DMS153 treated with DMSO at 0.1 percent for 48 hours (cell line): ENCODE results near the gene RPL36.
A peak's percentile ranks its signal among the peaks of the same experiment; 100 is the strongest.
"Not testable (repeated sequence)": the region's sequence is repeated elsewhere in the genome, so short reads cannot be mapped to it uniquely, and the experiment has no call there.

Experiments used
- DNase-seq: peaks from one replicate; lab custom pipeline; 2025; ENCODE audit not compliant: unreplicated experiment; lab: John Stamatoyannopoulos, UW

The RPL36 gene

DNA sequence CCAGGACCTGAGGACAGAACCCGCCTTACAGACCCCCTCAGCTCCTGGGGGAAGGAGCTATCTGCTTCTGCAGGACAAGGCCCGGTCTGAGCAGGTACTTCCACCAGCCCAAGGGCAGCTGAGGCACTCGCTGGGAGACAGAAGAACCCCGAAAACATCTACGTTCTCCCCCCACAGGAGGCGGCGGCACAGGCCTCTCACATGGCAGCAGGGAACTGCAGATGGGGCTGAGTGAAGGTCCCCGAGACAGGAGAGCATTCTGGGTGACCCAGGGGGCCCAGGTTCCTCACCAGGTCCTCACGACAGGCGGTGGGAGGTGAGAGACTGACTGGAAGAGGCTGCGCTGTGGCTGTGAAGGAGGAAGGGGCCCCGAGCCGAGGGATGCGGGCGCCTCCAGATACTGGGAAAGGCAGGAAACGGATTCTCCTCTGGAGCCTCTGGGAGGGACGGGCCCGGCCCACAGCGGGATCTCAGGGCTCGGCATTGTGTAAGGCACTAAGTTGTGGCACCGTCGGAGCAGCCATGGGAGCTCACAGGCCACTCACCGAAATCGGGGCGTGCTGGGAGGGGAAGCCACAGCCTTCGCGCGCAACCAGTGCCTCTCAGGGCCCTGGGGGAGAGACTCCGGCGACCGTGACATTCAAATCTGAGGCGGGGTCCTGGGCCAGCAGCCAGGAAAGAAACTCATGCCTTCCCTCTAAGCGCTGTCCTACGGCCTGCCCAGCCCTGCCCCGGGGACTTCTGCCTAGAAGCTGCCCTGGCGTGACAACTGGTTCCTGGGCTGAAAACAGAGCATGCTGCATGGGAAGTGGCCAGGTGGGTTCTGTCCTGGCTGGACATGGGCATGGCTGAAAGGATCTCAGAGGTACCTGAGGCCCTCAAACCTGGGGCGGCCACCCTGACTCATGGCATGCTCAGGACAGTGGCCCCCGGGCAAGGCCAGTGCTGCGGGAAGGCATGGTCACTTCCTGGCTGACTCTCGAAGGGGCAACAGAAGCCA, 14.0 kb downstream of the RPL36 start:
- DNase-seq, result no peak

DNA sequence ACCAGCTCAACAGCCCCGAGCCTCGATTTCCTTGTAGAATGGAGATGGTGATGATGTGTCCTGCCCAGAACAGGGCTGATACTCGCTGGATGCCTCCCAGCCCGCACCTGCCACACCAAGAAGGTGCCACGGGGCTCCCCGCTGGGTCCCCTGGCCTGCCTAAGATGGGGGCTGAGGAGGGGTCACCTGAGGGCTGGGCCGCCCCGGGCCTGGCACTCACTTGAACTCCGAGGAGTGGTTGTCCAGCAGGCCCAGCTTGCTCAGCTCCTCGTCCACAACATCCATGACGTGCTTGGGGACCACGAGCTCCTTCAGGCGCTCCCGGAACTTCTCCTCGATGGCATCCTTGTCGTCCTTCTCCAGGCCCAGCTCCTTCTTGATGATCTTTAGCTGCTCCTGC, 15.5 kb downstream of the RPL36 start:
- no peak for DNase-seq

DNA sequence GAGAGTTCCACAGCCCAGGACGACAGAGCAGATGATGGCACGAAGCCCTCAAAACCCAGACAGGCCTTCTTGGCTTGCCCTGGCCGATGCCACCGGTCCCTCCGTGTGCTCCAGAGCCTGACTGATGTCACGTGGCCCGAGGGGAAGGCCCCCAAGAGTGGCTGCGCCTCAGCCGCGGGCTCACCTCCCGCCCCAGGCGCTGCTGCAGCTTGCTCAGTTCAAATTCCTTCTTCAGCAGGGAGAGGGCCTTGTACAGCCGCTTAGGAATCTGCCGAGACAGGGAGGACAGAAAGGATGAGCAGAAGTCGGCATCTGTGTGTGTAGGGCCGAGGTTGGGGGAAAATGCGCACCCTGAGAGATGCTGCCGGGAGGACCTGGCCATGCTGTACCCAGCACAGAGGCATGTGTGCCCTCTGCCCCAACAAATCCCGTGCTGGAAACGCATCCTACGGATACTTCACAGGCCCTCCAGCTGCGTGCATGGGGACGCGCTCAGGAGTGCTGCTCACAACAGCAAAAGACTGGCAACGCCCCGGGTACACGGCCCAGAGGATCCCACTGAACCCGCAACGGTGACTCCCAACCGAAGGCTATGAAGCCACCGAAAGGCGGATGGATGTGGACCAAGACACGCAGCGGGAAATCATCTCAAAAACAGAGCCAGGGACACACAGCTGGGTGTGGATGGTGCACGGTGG, 16.9 kb downstream of the RPL36 start:
- no peak for DNase-seq

DNA sequence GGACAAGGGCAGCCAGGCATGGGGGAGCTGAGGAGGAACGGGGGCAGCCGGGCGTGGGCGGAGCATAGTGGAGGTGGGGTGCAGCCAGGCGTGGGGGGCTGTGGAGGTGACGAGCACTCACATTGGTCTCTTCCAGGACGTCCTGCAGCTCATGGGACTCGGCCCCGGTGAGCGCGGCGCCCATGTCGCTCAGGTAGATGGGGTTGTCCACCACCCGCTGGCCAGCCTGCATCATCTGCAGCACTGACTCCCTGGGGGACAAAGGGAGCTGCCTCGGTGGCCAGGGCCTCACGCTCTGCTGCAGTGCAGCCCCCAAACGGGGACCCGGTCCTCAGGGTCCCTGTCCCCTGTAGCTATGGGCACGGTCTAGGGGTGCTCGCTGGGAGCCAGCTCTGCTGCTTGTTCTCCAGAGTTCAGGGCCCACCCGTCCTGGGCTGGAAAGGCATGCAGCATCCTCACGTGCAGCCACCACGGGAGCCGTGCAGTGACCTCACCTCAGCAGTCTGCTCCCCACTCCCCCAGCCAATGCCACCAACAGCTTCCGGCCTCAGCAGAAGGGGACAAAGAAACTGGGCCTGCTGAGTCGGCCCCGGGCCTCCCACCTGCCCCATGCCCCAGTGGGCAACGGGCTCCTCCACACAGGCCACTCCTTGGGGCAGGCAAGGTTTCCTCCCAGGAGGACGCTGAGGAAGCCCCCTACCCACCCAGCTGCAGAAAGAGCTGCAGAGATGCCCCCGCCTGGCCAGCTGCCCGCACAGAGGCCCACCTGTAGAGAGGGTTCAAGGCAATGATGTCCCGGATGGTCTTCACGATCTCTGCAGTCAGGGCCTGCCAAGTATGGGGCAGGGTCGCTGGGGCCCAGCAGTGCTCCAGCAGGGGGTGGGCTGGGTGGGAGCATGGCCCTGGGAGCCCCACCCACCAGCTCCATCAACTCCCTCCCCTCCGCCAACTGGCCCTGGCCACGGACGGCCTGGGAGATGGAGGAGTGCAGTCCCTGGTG, 17.8 kb downstream of the RPL36 start:
- DNase-seq, result no peak

DNA sequence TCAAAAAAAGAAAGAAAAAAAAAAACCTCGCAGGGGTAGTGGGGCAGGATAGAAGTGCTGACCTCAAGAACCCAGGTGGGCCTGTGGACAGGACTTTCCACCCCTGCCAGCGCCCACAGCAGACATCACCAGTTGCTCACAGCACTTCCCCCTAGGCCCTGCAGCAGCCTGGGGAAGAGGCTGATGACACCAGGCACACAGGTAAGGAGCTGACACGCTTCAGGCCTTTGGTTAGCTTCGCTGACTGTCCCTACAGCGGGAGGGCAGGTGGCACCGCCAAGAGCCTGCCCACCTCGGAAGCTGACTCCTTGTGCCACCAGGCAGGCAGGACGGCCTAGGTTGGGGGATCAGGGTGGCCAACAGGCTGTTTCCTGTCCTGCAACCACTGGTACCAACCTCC, 20.9 kb downstream of the RPL36 start:
- DNase-seq, result no peak

DNA sequence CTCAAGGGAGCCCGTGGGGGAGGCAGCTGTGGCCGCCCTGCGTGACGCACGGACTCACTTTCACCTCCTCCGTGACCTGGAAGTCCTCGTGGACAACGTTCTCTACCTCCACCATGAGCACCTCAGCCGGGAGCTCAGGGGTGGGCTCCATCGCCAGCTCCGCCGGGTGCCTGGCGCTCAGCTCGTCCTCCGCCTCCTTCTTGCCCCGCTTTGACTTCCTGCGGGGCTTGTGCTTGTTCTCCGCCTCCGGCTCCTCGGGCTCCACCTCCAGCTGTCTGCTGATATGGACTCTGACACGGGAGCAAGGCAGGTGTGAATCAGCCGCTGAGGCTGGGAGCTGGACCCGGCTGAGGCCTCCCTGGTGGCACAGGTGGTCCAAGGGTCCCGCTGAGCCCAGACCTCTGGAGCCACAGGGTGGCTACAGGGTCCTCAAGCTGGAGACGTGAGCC, 21.6 kb downstream of the RPL36 start:
- DNase-seq, result no peak

DNA sequence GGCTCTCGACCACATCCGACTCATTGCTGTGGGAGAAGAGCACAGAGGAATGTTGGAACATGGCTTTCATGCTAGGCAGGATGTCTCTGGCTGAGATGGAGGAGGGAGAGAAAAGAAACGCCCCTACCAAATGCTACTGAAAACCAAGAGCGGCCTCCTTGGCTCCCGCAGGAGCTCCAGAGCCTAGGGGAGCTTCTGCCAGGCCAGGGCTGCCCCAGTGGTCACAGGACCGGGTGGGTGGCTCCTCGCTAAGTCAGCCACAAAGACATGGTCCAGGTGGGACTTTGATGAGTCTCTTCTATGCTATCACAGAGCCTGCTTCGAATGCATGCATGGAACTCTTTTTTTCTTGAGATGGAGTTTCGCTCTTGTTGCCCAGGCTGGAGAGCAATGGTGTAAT, 23.1 kb downstream of the RPL36 start:
- DNase-seq, result no peak

DNA sequence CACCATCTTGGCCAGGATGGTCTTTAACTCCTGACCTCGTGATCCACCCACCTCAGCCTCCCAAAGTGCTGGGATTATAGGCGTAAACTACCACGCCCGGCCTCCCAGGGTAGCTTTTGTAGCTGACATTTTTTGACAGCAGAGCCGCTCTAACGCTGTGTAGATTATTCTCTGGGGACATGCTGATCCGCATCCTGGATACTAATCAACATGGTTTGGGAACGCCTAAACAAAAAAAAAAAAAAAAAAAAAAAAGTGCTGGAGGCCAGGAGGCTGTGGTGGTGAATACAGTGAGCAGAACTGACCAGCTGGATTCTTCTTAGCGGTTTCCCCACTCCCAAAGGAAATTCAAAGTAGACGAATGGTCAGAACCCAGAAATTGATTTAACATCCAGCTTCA, 24.7 kb downstream of the RPL36 start:
- DNase-seq, result no peak

DNA sequence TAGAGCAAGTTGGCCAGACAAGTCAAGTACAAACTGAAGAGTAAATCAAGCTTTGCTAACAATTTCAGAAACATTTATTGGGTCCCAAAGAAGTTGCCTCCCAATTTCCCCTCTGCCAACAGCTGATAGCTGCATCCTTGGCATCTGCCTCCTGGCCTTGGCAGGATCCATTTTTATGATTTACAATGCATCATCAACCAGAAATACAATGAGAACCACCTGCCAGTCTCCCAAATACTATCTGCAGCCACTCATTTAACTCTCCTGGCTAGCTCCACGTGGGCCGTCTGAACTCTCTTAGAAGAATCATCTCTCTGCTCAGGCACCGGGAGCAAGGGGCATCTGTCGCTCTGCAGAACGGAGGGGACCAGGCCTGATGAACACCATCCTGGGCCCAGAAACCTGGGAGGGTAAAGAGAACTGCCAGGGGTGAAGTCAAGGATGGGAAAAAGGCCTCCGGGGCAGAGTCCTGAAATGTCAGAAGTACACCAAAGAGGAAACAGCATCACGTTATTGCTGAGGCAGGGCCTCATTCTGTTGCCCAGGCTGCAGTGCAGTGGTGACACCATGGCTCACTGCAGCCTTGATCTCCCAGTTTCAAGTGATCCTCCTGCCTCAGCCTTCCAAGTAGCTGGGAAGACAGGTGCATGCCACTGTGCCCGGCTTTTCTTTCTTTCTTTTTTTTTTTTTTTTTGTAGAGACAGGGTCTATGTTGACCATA, 27.3 kb downstream of the RPL36 start:
- no peak for DNase-seq

DNA sequence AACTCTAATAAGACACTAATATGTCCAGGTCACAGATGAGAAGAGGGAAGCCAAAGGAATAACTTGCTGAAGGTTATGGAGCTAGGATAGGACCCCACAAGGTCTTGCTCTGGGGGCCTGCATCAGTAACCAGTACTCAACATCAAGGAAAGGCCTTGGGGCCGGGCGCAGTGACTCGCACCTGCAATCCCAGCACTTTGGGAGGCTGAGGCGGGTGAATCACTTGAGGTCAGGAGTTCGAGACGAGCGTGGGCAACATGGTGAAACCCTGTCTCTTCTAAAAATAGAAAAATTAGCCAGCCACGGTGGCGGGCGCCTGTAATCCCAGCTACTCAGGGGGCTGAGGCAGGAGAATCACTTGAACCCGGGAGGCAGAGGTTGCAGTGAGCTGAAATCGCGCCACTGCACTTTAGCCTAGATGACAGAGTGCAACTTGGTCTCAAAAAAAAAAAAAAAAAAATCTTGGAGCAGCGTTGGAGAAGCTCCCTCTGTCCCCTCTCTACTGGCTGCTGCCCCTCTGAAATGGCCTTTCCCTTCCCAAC, 28.0 kb downstream of the RPL36 start:
- DNase-seq, result no peak

DNA sequence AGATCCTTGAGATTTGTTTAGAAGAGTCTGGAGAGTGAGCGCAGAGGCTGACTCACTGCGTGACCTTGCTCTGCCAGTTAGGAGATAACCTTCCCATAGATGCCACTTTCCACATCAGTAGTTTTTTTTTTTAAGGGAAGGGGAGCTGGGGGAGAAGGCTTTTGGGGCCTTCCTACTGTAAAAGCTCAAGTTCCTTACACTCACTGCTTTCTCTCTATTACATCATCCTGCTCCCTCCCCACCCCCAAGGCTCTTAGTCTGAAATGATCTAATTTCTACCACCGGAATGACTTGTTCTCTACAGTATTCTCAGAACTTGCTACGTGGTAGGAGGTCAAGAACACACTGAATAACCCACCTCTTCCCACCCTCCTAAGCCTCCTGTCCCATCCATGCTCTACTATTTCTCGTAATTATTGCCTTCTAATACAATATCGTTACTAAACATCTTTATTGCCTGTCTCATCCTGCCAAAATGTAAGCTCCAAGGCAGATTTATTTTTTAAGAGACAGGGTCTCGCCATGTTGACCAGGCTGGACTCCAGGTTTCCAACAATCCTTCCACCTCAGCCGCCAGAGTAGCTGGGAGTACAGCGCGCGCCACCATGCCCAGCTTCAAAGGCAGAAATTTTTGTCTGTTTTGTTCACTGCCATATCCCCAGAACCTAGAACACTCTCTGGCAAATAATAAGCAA, 28.6 kb downstream of the RPL36 start:
- DNase-seq, result no peak

DNA sequence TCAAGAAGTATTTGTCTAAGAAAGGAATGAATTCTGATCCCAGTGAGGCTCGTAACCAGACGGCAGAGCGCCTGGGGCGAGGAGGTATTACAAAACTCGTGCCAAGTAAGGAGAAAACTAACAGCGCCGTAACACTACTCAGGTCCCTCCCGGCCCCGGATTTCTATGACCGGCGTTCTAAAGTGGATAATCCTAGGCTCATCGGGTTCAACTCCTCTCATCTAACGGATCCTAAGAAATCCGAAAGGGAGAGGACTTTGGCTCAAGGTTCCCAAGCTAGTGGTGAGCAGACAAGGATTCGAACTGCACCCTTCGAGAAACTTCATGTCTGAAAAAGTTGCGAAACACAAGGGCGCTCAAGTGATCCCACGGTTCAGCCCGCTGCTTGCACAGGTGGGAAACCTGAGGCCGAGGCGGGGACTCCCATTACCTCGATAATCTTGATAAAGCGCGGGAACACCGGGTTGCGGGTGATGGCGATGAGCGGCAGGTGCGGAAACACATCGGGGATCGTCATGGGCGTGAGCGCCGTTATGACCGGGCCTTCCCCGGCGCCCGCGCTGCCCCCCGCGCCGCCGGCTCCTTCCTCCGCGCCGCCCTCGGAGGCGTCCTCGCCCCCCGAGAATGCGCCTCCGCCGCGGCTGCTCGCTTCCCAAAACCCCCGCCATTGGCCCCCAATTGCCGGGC, 29.3 kb downstream of the RPL36 start:
- no peak for DNase-seq

DNA sequence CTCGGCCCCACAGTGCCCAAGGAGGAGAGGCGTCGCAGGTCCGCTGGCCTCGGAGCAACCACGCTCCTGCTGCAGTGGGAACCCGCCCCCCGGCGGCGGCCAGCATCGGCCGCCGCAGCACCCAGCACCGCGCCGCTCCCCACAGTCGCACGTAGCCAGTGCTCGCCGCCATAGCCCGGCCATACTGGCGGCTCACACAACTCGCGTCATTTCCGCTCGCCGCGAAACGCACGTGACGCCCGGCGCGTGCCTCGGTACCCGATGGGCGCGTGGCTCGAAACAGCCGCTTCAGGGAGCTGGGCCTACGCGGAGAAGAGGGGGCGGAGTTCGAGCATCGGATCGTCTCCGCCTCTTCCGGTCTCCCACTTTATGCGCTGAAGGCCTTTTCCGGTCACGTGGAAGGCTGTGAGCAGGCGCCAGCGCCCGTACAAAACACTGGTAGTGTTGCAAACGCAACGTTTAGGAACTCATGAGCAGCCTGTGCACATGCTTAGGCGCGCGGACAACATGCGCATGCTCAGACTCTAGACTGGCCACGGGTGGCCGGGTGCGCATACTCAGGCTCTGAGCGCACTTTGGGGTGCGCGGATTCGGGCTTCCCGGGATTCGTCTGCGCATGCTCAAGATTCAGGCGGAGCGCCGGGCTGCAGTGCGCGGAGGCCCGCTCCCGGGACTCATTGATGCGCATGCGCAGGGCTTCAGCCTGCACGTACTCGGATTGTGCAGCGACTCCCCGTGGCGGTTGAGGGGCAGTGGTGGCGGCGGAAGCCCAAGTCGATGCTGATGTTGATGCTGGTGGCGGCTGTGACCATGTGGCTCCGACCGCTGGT, 30.1 kb downstream of the RPL36 start, which contains the start of the genes CATSPERD and LONP1:
Gene CATSPERD, plus strand, starts transcription at position 677 of the 830 bp plus-strand sequence. Its CDS starts 101 bp downstream, at position 778.
Gene LONP1, minus strand, starts transcription at position 186 of the 830 bp plus-strand sequence. Its CDS starts 14 bp downstream, at position 172.
- DNase-seq, result peak; percentile 97

DNA sequence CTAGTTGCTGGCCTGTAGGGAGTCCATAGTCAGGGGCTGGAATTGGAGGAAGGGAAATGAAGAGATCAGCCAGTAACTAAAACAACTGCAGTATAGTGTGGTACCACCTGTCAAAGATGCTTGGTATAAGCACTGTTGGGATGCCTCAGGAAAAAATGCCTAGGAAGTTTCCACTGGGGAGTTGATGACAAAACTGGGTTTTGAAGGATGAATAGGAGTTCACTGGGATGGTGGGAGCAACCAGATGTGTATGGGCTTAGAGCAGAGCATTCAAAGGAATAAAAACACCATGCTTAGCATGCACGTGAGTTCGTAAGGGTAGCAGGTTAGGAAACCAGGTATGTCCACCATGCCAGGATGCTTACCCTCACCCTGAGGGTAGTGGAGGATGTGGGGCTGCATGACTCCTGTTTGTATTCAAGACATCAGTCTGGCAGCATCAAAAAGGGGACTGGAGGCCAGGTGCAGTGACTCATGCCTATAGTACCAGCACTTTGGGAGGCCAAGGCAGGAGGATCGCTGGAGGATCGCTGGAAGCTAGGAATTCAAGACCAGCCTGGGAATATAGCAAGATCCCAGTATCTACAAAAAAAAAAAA, 37.5 kb downstream of the RPL36 start:
- DNase-seq, result no peak

DNA sequence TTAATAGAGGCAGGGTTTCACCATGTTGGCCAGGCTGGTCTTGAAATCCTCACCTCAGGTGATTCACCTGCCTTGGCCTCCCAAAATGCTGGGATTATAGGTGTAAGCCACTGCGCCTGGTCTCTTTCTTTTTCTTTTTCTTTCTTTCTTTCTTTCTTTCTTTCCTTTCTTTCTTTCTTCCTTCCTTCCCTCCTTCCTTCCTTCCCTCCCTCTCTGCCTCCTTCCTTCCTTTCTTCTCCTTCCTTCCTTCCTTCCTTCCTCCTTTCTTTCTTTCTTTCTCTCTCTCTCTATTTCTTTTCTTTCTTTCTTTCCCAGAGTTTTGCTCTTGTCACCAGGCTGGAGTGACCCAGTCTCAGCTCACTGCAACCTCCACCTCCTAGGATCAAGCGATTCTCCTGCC, 43.1 kb downstream of the RPL36 start:
- not testable (repeated sequence) for DNase-seq

DNA sequence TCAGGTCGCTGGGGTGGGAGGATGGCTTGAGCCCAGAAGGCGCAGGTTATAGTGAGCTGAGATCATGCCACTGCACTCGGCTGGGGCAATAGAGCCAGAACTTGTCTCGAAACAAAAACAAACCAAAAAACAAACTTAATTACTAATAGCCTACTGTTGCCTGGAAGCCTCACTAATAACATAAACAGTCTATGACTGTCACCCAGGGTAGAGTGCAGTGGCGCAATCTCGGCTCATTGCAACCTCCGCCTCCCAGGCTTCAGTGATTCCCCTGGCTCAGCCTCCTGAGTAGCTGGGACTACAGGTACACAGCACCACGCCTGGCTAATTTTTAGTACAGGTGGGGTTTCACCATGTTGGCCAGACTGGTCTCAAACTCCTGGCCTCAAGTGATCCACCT, 48.3 kb downstream of the RPL36 start:
- no peak for DNase-seq
